HG03196 (cell line): ENCODE data around the gene PTGES2.

Source experiments
- ATAC-seq: cut with Tn5 transposase; IDR thresholded peaks from one replicate; pipeline ENCODE4 v1.9.1; 2021; ENCODE audit not compliant: unreplicated experiment

PTGES2 gene

DNA sequence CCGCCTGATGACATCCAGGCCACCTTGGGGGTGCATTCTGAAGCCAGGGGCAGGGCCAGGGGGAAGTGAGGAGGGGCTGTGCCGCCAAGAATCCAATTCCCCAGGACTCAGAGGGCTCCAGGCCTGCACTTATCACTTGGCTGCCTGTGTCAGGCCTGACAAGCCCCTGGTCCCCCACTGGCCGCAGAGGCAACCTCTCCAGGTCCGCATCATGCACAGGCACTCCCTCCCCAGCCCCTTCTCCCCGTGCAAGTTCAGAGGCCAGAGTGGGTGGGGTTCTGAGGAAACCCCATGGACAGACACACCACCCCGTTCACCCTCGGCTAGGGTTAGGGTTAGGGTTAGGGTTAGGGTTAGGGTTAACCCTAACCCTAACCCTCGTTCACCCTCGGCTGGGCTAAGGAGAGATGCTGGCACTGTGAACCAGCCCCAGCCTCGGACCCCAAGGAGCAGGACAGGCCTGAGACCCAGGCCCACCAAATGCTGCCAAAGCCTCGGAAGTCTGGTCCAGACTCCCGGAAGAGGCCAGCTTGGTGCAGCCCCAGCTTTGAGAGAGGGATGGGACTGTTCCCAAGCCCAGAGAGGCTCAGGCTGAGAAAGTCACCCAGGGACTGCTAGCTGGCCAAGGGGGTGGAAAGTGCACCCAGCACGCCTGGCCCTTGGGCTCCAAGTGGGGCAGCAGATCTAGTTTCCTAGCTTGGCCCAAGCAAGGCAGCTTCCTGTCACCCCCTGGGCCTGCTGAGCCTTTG lies 26.6 kb upstream of the PTGES2 start:
- ATAC-seq = no peak

DNA sequence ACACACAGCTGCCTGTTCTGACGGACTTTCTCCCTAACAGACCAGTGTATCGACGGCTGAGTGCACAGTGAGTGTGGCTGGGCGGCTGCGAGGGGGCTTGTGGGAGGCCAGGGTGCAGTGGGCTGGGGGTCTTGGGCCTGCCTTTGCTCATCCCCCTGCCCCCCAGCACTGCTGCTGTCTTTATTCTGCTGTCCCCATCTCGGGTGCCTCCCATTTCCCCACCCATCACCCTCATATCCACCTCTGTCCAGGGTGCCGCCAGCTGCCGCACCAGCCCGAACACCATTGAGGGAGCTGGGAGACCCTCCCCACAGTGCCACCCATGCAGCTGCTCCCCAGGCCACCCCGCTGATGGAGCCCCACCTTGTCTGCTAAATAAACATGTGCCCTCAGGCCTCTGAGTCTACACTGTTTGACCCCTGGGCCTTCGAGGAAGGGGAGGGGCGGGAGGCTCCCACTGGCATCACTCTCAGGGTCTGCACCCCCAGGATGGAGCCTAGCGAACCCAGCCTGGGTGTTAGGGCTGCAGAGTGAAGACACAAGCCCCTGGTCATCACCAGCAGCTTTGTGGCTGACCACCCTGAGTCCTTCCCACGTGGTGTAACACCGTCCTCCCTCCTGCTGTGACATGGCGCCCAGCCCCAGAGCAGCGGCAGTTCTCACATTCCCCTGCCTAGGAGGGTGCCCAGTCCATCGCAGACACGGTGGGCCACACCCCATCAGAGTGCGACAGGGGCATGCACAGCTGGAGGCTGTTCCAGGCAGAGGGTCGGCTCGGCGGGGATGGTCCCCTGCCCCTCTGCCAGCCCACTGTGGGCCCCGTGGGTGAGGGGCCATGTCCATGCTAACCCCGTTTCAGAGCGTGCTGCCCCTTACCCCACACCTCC lies 25.8 kb upstream of the PTGES2 start:
- ATAC-seq = no peak

DNA sequence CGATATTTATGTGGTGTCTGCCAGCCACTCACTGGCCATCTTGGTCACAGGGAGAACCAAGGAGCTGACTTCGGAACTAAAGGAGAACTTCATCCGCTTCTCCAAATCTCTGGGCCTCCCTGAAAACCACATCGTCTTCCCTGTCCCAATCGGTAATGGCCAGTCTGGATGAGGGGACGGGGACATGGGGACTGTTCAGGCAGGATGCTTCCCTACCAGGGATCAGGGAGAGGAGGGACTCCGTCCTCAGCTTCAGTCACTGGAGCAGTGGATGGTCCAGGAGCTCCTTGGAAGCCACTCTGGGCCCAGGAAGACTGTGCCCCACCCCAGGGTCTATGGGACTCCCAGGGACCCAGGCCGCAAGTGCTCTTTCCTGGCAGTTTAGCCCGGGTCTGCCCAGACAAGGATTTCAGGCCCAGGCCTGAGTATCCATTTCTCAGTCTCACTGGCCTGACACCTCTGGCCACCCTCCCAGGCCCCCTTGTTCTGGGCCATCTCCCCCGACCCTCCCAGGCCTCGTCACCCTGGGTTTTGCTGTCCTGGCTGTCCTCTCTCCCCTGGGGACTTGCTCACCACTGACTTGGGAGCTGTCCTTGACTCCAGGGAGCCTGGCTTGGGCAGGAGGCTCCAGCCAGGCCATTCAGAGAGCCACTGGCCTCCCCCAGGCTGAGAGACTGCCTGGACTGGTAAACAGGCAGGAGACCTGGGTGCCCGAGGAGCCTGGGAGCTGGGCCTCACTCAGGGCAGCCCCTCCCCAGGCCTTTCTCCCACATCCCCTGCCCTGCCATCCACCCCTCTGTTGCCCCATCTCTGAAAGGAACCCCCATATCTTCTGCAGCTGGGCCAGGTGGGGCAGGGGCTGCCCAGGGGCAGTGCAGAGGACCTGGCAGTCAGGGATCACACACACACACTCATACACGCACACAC lies 24.9 kb upstream of the PTGES2 start:
- no peak for ATAC-seq

DNA sequence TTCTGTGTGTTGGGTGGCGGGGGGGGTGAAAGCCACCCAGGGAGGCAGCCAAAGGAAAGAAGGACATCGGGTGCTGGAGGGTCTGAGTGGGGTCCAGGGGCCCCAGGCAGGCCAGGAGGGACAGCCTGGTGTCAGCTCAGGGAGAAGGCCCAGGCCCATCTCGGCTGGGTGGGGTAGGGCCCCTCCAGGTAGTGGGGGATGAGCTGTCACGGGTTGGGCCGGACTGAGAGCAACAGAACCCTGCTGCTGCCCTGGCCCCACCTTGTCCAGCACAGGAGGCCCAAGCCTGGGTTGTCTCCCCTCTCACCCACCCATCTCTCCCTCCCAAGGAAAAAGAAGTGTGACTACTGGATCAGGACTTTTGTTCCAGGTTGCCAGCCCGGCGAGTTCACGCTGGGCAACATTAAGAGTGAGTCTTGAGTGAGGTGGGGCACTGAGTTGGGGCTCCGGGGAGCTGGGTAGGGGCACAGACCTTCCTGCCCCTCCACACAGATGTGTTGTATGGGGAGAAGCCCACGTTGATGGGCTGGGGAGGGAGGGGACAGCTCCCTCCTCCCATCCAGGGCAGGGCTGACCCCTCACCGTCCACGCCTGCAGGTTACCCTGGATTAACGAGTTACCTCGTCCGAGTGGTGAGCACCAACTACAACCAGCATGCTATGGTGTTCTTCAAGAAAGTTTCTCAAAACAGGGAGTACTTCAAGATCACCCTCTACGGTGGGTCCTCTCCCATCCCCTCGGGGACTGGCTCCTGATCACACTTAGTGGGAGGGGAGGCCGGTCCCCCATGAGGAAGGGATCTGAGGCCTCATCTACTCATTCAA lies 24.0 kb upstream of the PTGES2 start:
- ATAC-seq = no peak

DNA sequence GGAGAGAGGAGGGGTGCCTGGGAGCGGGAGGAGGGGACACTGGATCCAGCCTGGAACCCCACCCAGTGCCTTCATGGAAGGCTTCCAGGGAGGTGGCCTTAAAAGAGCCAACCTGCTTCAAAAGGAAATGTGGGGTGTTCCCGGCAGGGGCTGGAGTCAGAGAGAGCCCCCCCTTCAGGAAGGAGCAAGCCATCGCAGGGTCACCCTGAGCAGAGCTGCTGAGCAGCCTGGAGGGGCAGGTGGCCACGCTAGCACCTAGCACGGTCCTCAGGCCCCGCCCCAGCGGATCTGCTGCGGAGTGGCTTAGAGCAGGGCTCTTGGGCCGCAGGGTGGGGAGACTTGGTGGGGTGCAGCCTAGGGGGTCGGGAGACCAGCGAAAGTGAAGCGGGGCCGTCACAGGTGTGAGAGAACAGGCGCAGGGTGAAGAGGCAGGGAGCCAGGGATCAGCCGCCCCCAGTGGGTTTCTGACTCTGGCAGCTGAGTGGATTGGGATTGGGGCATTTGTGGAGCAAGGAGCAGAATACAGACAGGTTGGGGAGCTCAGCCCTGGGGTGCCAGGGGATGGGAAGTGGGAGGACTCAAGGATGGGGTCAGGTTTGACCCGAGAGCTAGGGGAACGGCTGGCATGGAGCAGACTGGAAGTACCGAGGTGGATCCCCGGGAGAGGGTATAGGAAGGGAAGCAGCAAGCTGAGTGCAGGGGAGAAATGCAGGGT lies 23.2 kb upstream of the PTGES2 start:
- no peak for ATAC-seq

DNA sequence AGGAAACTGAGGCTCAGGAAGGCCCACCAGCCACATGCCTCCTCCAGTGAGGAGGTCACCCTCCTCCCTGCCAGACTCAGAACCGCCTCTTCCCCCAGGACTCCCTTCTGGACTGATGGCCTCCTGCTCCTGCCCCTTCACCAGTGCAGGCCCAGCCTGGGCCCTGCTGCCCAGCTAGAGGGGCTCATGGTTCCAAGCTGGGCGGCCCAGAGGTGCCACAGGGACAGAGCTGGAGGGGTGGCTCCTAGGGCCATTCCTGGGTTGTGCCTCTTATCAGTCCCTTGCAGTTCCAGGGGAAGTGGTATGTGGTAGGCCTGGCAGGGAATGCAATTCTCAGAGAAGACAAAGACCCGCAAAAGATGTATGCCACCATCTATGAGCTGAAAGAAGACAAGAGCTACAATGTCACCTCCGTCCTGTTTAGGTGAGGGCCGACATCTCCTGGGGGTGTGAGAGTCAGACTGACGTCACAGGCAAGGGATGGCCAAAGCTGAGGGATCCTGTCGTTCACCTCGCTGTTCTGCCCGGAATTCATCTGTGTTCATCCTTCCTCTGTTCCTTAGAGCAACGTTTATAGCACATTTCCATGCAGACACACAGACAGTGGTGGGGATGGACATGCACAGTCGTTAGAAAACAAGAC lies 22.5 kb upstream of the PTGES2 start:
- no peak for ATAC-seq

DNA sequence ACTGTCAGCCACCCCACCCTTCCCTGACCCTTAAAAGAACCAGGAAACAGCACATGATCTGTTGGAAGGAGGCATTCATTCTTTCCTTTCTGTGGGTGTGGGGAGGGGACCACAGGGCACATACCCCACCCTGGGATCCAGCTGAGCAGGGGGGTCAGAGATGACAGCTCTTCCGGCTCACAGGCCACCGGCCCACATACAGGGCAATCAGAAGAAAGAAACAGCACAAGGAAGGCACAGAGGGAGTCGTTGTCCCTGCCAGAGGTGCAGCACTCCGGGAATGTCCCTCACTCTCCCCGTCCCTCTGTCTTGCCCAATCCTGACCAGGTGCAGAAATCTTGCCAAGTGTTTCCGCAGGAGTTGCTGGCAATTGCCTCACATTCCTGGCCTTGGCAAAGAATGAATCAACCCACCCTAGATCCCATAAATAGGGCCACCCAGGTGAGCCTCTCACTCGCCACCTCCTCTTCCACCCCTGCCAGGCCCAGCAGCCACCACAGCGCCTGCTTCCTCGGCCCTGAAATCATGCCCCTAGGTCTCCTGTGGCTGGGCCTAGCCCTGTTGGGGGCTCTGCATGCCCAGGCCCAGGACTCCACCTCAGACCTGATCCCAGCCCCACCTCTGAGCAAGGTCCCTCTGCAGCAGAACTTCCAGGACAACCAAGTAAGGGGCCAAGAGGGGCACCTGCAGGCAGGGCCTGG lies 21.6 kb upstream of the PTGES2 start, which contains the start of gene LCN2:
LCN2 (plus strand) TSS at position 453 of the 701 bp plus-strand sequence; CDS start at position 526, 73 bp downstream.
- ATAC-seq = no peak

DNA sequence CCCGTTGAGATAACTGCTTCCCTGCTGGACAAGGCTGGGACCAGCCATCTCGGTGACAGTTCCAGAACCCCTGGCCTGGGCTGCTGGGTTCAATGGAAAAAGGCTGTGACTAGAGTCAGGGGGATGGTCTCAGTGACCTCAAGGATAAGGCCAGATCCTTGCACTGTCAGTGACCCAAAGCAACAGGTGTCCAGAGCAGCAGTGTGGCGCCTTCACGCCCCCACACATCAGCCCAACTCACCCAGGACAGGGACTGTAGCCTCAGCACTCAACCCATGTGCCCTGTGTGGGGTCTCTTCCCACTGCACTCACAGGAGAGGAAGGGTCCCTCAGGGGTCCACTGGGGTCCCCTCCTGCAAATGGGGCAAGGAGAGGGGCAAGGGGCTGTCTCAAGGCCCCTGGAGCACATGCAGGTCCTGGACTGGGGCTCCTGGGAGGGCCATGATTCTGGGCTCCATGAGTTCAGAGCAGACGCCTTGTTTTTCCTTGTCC lies 21.0 kb upstream of the PTGES2 start:
- ATAC-seq = no peak

DNA sequence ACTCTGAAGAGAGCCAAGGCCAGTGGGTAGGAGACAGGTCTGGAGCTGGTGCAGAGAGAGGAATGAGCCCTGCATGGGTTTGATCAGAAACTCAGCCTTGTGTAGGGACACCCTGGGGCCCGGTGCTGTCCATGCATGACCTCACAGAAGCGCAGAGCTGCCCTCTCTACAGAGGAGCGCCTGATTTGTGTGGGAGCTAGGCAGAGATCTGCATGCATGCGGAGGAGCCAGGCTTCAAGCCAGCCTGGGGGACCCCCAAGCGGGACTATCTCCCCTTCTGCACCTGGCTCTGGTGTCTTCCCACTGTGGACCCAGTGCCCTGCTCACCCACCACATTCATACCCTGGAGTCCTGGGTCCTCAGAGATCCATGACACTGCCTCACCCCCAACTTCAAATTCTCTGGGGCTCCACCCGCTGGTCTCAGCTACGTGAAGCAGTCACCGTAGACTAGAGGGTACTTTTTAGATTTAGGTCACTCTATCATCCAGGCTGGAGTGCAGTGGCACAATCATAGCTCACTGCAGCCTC lies 19.1 kb upstream of the PTGES2 start:
- ATAC-seq = no peak

DNA sequence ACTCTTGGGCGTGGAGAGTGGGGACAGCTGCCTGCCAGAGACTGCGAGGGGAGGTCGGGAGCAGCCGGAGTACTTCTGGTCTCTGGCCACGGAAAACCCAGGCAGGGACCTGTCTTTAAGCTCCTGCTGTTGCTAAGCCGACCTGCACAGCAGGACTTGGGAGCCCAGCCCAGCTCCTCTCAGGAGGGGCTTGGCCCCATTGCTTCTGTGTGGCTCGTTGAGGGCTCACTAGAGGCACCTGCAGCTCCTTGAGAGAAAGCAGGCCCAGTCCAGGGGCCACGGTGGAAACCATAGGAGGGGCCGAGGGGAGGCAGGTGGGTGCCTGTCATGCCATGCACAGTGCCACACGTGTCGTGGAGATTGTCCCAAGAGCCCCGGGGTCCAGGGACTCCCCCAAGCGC lies 18.4 kb upstream of the PTGES2 start:
- no peak for ATAC-seq

DNA sequence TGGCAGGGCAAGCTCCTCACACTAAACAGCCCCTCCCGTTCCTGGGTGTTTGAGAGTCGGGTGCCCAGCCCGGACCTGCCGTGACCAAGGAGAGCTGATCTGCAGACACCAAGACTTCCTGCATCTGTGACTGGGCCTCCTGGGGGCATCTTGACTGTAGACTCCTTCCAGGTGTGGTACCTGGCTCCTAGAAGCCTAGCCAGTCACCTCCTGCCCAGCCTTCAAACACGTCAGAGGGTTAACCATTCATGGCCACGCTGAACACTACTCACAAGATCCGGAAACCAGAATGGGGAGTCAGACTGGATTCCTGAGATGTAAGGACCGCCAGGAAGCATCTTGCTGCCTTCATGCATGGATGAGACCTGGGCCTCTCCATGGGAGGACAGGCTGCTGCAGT lies 18.0 kb upstream of the PTGES2 start:
- no peak for ATAC-seq

DNA sequence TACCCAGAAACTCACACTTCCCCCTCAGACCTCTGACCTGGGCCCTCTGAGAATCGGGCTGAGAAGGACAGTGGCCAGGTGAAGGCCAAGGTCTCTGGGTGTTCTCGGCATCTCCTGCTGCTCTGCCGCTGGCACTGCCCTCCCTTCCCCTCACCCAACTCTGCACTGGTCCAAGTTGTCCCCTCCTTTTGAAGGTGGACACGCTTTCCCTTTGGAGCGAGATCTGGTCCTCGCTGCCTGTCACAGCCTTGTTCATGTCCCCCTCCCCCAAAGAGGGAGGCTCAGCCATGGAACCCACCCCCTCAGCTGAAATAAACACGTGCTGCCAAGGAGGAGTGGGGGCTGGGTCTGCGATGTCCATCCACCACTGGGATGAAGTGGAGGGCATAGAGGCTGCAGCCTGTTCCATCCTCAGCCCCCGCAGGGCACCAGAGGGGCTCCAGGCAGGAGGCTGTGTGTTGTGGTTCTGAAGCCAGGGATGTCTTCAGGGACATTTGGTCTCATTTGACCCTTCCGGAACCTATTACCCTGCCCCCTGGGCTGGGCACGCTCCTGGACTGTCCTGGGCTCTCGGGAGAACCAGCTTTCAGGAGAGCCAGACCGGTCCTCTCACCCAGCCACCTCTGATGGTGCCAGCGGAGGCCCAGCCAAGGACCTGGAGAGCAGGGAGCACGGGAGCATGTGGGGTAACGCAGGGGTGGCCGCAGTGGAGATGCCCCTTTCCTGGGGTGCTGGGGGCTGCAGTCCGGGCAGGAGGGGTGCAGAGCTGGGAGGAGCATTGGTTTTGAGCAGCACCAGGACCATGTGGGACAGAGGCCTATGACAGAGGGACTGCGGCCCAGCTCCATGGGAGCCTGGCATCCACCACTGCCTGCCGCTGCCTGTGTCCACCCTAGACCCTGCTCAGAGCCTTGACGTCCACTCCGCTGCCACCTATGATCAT lies 17.0 kb upstream of the PTGES2 start:
- no peak for ATAC-seq

DNA sequence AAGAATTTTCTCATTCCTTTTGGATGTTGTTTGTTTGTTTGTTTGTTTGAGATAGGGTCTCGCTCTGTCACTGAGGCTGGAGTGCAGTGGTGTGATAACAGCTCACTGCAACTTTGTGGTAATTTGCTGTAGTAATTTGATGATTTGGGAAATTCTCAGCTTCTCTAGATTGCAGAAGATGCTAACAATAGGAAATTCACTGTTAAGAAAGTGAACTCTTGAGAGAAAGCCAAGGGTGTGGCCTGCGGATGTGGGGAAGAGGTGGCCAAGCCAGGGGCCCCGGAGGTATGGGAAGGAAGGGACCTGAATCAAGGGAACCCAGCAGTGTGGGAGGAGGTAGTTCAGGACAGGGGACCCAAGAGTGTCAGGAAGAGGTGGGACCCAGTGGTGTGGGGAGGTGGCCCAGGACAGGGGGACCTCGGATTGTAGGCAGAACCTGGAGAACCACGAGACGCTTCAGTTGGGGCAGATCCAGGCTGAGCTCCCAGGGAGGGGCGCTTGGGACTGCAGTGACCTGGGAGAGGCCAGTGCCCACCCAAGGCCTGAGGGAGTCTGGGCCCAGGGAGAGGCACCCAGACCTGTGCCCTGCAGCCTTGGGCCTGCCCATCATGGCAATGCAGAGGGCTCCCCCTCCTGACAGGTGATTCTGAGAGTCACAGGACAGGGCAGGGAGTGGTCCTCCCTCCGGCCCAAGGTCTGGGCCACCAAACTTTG lies 16.2 kb upstream of the PTGES2 start:
- ATAC-seq = no peak

DNA sequence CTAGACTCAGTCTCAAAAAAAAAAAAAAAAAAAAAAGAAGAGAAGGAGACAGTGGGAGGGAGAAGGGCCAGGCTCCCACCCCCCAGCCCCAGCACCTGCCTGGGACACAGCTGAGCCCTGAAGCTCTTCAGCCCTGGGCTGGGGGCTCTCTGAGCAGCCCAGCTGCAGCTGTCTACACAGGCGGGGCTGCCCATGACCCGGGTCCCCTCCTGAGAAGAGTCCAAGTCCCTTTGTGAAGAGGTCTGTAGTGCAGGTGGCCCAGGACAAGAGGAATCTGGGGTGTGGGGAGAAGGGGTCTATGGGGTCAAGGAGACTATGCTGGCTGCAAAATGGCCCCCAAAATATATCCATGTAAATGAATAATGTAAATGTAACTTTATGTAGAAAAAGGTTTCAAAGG lies 15.1 kb upstream of the PTGES2 start:
- no peak for ATAC-seq

DNA sequence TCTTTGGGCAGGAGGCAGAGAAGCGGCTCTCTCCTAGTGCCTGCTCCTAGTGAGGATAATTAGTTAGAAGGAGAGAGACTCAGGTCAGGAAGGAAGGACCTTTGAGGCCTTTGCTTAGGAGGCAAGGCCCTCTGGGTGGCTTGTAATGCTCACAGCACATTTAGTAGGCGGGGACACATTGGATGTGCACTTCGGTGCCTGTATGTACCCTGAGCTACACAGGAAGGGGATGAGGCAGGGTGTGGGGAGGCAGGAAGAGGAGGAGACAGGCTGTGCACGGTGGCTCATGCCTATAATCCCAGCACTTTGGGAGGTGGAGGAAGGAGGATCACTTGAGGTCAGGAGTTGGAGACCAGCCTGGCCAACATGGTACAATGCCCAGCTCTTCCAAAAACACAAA lies 14.5 kb upstream of the PTGES2 start:
- no peak for ATAC-seq

DNA sequence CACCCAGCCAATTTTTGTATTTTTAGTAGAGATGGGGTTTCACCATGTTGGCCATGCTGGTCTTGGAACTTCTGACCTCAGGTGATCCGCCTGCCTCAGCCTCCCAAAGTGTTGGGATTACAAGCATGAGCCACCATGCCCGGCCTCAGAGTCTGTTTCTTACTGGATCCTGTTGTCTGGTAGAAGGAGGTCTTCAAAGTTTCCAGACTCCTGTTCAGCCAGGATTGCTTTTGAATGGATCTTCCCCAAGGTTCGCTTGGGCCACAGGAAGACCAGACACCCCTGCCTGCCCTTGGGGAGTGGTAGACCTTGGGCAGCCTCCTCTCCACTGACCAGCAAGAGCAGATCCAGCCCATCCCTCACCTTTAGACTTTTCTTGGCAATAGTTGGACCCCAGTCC lies 14.1 kb upstream of the PTGES2 start:
- ATAC-seq = no peak
